Gastrocnemius medialis (tissue), 4 donors: ENCODE data around the gene ATP11A. TPM values are rescaled to one million over a fixed set of nuclear protein-coding genes. Genes with fewer than 3 reads are reported as not detected.

Experiments
- ATAC-seq, 2 donors: fragments of 150-250 bp; one replicate each; pipeline ENCODE4 v1.9.1; 2016
- DNase-seq, 2 donors: peaks; one replicate each; pipeline ENCODE4 v3.0.0-alpha.2; 2019
- H3K27ac ChIP-seq, 4 donors: fragments of 200-600 bp; sonication (generic); 1 replicate in 1 of 4; 2 replicates in 3 of 4; pipeline ENCODE4 v1.5.1; 2016 to 2018; ENCODE audit warnings: mild to moderate bottlenecking in 2 of 4, moderate library complexity in 1 of 4
- H3K27me3 ChIP-seq, 3 donors: fragments of 200-600 bp; sonication (generic) in 2 of 3; 1 replicate in 1 of 3; 2 replicates in 2 of 3; pipeline versions ENCODE4 v1.5.1 to v1.6.0; 2016 to 2019; ENCODE audit warnings: mild to moderate bottlenecking in 1 of 3, moderate library complexity in 1 of 3
- H3K36me3 ChIP-seq, 2 donors: fragments of 200-600 bp; sonication (generic) in 1 of 2; one replicate each; pipeline ENCODE4 v1.5.1; 2017 to 2018
- H3K4me1 ChIP-seq, 2 donors: fragments of 200-600 bp; sonication (generic) in 1 of 2; one replicate each; pipeline ENCODE4 v1.5.1; 2016 to 2017; ENCODE audit warnings: mild to moderate bottlenecking in 2 of 2
- H3K4me3 ChIP-seq, 4 donors: fragments of 200-600 bp; sonication (generic) in 3 of 4; 1 replicate in 1 of 4; 2 replicates in 3 of 4; pipeline ENCODE4 v1.5.1; 2016 to 2019; ENCODE audit warnings: mild to moderate bottlenecking in 2 of 4
- H3K9me3 ChIP-seq, 3 donors: fragments of 200-600 bp; sonication (generic) in 2 of 3; 1 replicate in 1 of 3; 2 replicates in 2 of 3; pipeline ENCODE4 v1.5.1; 2016 to 2019
- CTCF ChIP-seq, 5 experiments: fragments of 450-650 bp in 3 of 5; fragments of 200-600 bp in 2 of 5; sonication (generic) in 2 of 5; IDR thresholded peaks in 4 of 5; conservative IDR thresholded peaks in 1 of 5; 1 replicate in 4 of 5; 2 replicates in 1 of 5; pipeline ENCODE4 v1.5.1; 2016 to 2019; ENCODE audit warnings: antibody characterized with exemption in 5 of 5, mild to moderate bottlenecking in 3 of 5, moderate library complexity in 3 of 5
- POLR2A ChIP-seq, 2 donors: fragments of 450-650 bp; IDR thresholded peaks; one replicate each; pipeline ENCODE4 v1.6.1; 2017; ENCODE audit warnings: antibody characterized with exemption in 2 of 2, mild to moderate bottlenecking in 2 of 2, moderate library complexity in 2 of 2
- in situ Hi-C, 4 donors: fragments of 200-750 bp; cut with MboI; loops; one replicate each; pipeline versions ENCODE4 v1.15.0 to v1.8.0; 2017; ENCODE audit warnings: low sequenced_read_pairs in 4 of 4
- intact Hi-C: fragments of 100-400 bp; cut with DNase I; formaldehyde crosslinking; loops from one replicate; pipeline ENCODE4 v1.15.1; 2023; ENCODE audit warnings: low total_unique reads
- total RNA-seq, 4 donors: library from RNA; depleted of rRNA; stranded (reverse); fragments of >200 nt; gene quantifications; one replicate each; pipeline versions ENCODE4 v1.1.0 to v1.2.3, GENCODE V29; 2016

Gene ATP11A
- total RNA-seq, 4 donors from 2014 or later, result 10.0 to 14.2 (median 12.6) TPM

DNA sequence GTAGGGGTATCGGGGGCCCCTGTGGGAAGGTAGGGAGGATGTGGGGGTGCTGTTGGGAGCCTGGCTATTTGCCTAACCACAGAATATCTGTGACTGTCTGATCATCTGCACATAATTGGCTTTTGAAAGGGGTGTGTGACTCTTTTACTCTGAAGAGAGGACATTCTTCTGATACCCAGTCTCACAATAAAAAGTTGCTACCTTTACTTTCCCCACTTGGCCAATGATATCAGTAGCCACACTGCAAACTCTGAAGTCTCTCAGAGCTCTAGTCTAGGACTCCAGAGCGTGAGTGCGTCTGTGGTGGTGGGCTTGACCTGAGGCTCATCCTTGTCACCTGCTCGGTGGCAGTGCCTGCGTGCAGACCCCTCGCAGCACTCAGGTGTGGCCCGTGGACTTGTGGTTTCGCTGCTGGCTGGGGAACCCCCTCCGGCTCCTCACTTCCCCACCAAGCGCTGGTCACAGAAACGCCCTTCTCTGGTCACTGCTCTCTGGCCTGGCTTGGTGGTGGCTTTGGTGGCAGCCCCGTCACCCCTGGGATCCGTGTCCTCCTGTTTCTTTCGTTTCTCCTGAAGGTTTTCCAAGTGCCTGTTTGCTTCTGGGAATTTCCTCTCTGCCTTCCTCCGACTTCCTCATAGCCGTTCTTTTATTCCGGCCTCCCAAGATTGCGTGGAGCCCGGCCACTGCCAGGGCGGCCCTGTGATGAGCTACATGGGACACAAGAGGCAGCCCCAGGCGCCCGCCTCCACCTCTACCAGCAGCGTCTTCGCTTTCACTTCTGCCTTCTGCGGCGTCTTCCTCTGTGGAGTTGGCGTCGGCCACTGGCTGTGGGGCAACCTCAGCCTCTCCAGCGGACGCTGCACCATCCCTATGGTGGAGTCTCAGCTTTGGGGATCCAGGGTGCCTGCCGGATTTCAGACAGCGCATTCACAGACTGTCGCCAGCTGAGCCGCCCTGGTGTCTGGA is 78.0 kb downstream of the ATP11A start:
- peak in 1 of 2 donors; percentile 39 for DNase-seq
- intact Hi-C loops, result no loop called here
- Histone ChIP-seq H3K27ac (no peak overlapping the region), H3K4me3 (no peak overlapping the region), H3K4me1 (peaks cover 10 to 13% of the 10 kb centered on the region in 2 donors), H3K36me3 (no peaks in the 10 kb centered on the region), H3K9me3 (no peaks in the 10 kb centered on the region), H3K27me3 (no peaks in the 10 kb centered on the region)
- TF ChIP-seq CTCF (IDR thresholded peaks at IDR 0.05 in 4 of 5, conservative IDR thresholded peaks at IDR 0.05 in 1 of 5) (no peak), POLR2A (IDR thresholded peaks at IDR 0.05) (no peak)
- in situ Hi-C loops, result no loop called here
- ATAC-seq, result no peak

GRCh38 chr13:112768795-112769481 is 79.1 kb downstream of the ATP11A start:
- DNase-seq, result peak; percentile 67 to 82
- H3K36me3 ChIP-seq, result no peaks in the 10 kb centered on the region
- H3K4me1 ChIP-seq, result peaks cover 10 to 13% of the 10 kb centered on the region in 2 donors
- TF ChIP-seq CTCF (IDR thresholded peaks at IDR 0.05 in 4 of 5, conservative IDR thresholded peaks at IDR 0.05 in 1 of 5), result no peak
- TF ChIP-seq POLR2A (IDR thresholded peaks at IDR 0.05), result no peak
- in situ Hi-C loops, result no loop called here
- H3K4me3 ChIP-seq, result peak overlapping the region in 2 of 4 donors; percentile 9 to 19
- no peaks in the 10 kb centered on the region for H3K9me3 ChIP-seq
- ATAC-seq, result peak; percentile 58 to 72
- peak overlapping the region in 3 of 4 donors; percentile 21 to 60 (median 41) for H3K27ac ChIP-seq
- intact Hi-C loops, result no loop called here
- H3K27me3 ChIP-seq, result no peaks in the 10 kb centered on the region

GRCh38 chr13:112769615-112770014 is 79.8 kb downstream of the ATP11A start:
- Histone ChIP-seq H3K27me3 (no peaks in the 10 kb centered on the region), H3K9me3 (no peaks in the 10 kb centered on the region), H3K27ac (peak overlapping the region in 3 of 4 donors; percentile 21 to 60 (median 41)), H3K4me3 (peak overlapping the region in 2 of 4 donors; percentile 9 to 19), H3K4me1 (peaks cover 13% of the 10 kb centered on the region in 2 donors), H3K36me3 (no peaks in the 10 kb centered on the region)
- intact Hi-C loops (no loop called here), in situ Hi-C loops (no loop called here)
- TF ChIP-seq POLR2A (IDR thresholded peaks at IDR 0.05) (no peak), CTCF (IDR thresholded peaks at IDR 0.05 in 4 of 5, conservative IDR thresholded peaks at IDR 0.05 in 1 of 5) (no peak)
- ATAC-seq (peak; percentile 43 to 61), DNase-seq (no peak)

GRCh38 chr13:112770504-112770903 is 80.7 kb downstream of the ATP11A start:
- intact Hi-C loops, result no loop called here
- Histone ChIP-seq H3K27me3 (no peaks in the 10 kb centered on the region), H3K4me1 (peaks cover 13% of the 10 kb centered on the region in 2 donors), H3K9me3 (no peaks in the 10 kb centered on the region), H3K27ac (no peak overlapping the region), H3K4me3 (no peak overlapping the region), H3K36me3 (no peaks in the 10 kb centered on the region)
- ATAC-seq (peak in 1 of 2 donors; percentile 58), DNase-seq (no peak)
- no peak for TF ChIP-seq POLR2A (IDR thresholded peaks at IDR 0.05)
- TF ChIP-seq CTCF (IDR thresholded peaks at IDR 0.05 in 4 of 5, conservative IDR thresholded peaks at IDR 0.05 in 1 of 5), result no peak
- in situ Hi-C loops, result no loop called here
